NCI-H446 treated with DMSO at 0.1 percent for 48 hours (cell line): ENCODE data around the gene NUDC.
"Not testable (repeated sequence)": the region's sequence is repeated elsewhere in the genome, so short reads cannot be mapped to it uniquely, and the experiment has no call there.

ENCODE experiments used
- DNase-seq: peaks from one replicate; lab custom pipeline; 2025; lab: John Stamatoyannopoulos, UW

Gene NUDC

GRCh38 chr1:26911399-26912146, 10.0 kb upstream of the NUDC start:
- no peak for DNase-seq

- no peak for DNase-seq
Observed at GRCh38 chr1:26912147-26912490, 9.4 kb upstream of the NUDC start.

- no peak for DNase-seq
Observed at GRCh38 chr1:26913389-26913753, 8.2 kb upstream of the NUDC start.

GRCh38 chr1:26913754-26914619, 7.6 kb upstream of the NUDC start, which contains the start of gene NR0B2:
NR0B2 (minus strand) TSS chr1:26913975; CDS start chr1:26913940, 35 bp downstream.
- no peak for DNase-seq

GRCh38 chr1:26915204-26915842, 6.2 kb upstream of the NUDC start:
- no peak for DNase-seq

- DNase-seq, result no peak
Observed at GRCh38 chr1:26921126-26921539, 410 bp upstream of the NUDC start.

GRCh38 chr1:26922431-26922729, 837 bp downstream of the NUDC start:
- no peak for DNase-seq

GRCh38 chr1:26922901-26923300, 1.4 kb downstream of the NUDC start:
- no peak for DNase-seq

GRCh38 chr1:26923711-26924110, 2.2 kb downstream of the NUDC start:
- DNase-seq, result no peak

- DNase-seq, result no peak
Observed at GRCh38 chr1:26932531-26932930, 11.0 kb downstream of the NUDC start.

GRCh38 chr1:26936823-26937222, 15.3 kb downstream of the NUDC start:
- DNase-seq, result no peak

GRCh38 chr1:26938004-26938658, 16.6 kb downstream of the NUDC start:
- no peak for DNase-seq

GRCh38 chr1:26938659-26939025, 17.1 kb downstream of the NUDC start:
- DNase-seq, result no peak

GRCh38 chr1:26941311-26941710, 19.8 kb downstream of the NUDC start:
- no peak for DNase-seq

GRCh38 chr1:26942656-26943055, 21.1 kb downstream of the NUDC start:
- no peak for DNase-seq

GRCh38 chr1:26945138-26945537, 23.6 kb downstream of the NUDC start:
- no peak for DNase-seq

GRCh38 chr1:26945728-26946127, 24.2 kb downstream of the NUDC start:
- no peak for DNase-seq

GRCh38 chr1:26946270-26946669, 24.7 kb downstream of the NUDC start:
- no peak for DNase-seq

GRCh38 chr1:26948725-26949057, 27.1 kb downstream of the NUDC start:
- not testable (repeated sequence) for DNase-seq

- DNase-seq, result no peak
Observed at GRCh38 chr1:26949266-26949925, 27.9 kb downstream of the NUDC start.

- DNase-seq, result no peak
Observed at GRCh38 chr1:26949926-26950319, 28.4 kb downstream of the NUDC start.

- no peak for DNase-seq
Observed at GRCh38 chr1:26950602-26951001, 29.1 kb downstream of the NUDC start.
